Loucy (cell line): Measurements from ENCODE around the gene RALGAPA1.
A peak's percentile ranks its signal among the peaks of the same experiment; 100 is the strongest.

Experiments used
- H2AFZ ChIP-seq: fragments of 200-600 bp; sonication (generic); 2 replicates; pipeline ENCODE4 v1.6.0; 2016; ENCODE audit warnings: antibody characterized with exemption, mild to moderate bottlenecking, low read length, moderate library complexity
- H3F3A ChIP-seq: fragments of 200-600 bp; 2 replicates; pipeline ENCODE4 v1.6.0; 2016; ENCODE audit warnings: antibody characterized with exemption, low read depth, mild to moderate bottlenecking
- H3K27me3 ChIP-seq: fragments of 200-600 bp; sonication (generic); 2 replicates; pipeline ENCODE4 v1.6.1; 2014; ENCODE audit warnings: low read length, mild to moderate bottlenecking; ENCODE audit not compliant: insufficient read depth, poor library complexity, severe bottlenecking
- H3K36me3 ChIP-seq: fragments of 200-600 bp; sonication (generic); 2 replicates; pipeline ENCODE4 v1.6.1; 2016; ENCODE audit warnings: low read length; ENCODE audit not compliant: insufficient read depth
- H3K4me1 ChIP-seq: fragments of 200-600 bp; sonication (generic); 2 replicates; pipeline ENCODE4 v1.5.1; 2014; ENCODE audit warnings: low read length, mild to moderate bottlenecking; ENCODE audit not compliant: insufficient read depth, poor library complexity, severe bottlenecking
- H3K4me2 ChIP-seq: fragments of 200-600 bp; sonication (generic); 2 replicates; pipeline ENCODE4 v1.6.0; 2014; ENCODE audit warnings: antibody characterized with exemption, low read length, low read depth, mild to moderate bottlenecking; ENCODE audit not compliant: poor library complexity, severe bottlenecking
- H3K4me3 ChIP-seq: fragments of 200-600 bp; sonication (generic); 2 replicates; pipeline ENCODE4 v1.5.1; 2014; ENCODE audit warnings: low read length, mild to moderate bottlenecking, mixed read lengths; ENCODE audit not compliant: poor library complexity, severe bottlenecking
- H3K79me2 ChIP-seq: fragments of 200-600 bp; sonication (generic); 2 replicates; pipeline ENCODE4 v1.6.1; 2014; ENCODE audit warnings: low read length; ENCODE audit not compliant: insufficient read depth
- H3K9ac ChIP-seq: fragments of 200-600 bp; sonication (generic); 2 replicates; pipeline ENCODE4 v1.6.0; 2014; ENCODE audit warnings: mild to moderate bottlenecking, low read depth, low read length, moderate library complexity; ENCODE audit not compliant: poor library complexity, severe bottlenecking
- H3K9me2 ChIP-seq: fragments of 200-600 bp; sonication (generic); replicated peaks from 2 replicates; pipeline ENCODE4 v1.6.1; 2016; ENCODE audit warnings: low read depth, low read length, mixed read lengths
- H3K9me3 ChIP-seq: fragments of 200-600 bp; sonication (generic); 2 replicates; pipeline ENCODE4 v1.6.1; 2014; ENCODE audit warnings: mild to moderate bottlenecking, antibody characterized with exemption, low read length, low read depth; ENCODE audit not compliant: insufficient read depth
- H4K20me1 ChIP-seq: fragments of 200-600 bp; sonication (generic); 2 replicates; pipeline ENCODE4 v1.6.0; 2014; ENCODE audit warnings: antibody characterized with exemption, low read length, mild to moderate bottlenecking; ENCODE audit not compliant: insufficient read depth, poor library complexity, severe bottlenecking
- CTCF ChIP-seq: fragments of 200-600 bp; sonication (generic); conservative IDR thresholded peaks from 2 replicates; pipeline ENCODE4 v1.5.1; 2014; ENCODE audit warnings: mild to moderate bottlenecking, antibody characterized with exemption, low read length
- EZH2phosphoT487 ChIP-seq: fragments of 200-600 bp; IDR thresholded peaks from 2 replicates; pipeline ENCODE4 v1.6.1; 2018; ENCODE audit warnings: antibody characterized with exemption, mild to moderate bottlenecking, moderate library complexity, borderline replicate concordance

Gene RALGAPA1

DNA sequence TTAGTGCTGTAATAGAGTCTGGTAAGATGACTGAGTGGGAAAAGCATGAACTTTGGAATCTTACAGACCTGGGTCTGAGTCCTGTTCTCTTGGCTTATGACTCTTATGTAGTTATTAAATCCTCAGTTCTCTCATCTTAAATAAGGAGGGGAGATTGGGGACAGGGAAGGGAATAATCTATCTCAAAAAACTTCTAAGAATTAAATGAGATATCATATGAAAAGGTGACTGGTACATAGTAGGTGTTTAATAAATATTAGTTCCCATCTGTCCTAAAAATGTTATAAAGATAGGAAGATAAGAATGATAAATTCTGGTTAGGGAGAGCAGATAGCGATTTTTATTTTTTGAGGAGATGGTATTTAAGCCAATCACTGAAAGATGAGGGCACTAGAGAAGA, 156.1 kb downstream of the RALGAPA1 start:
- no peaks in the 10 kb centered on the region for H3K9me2 ChIP-seq
- no peaks in the 10 kb centered on the region for H3K36me3 ChIP-seq
- peaks cover 36% of the 10 kb centered on the region for H3K4me1 ChIP-seq
- H3K9me3 ChIP-seq: no peaks in the 10 kb centered on the region
- no peak overlapping the region for H2AFZ ChIP-seq
- no peaks in the 10 kb centered on the region for H3K27me3 ChIP-seq
- no peak overlapping the region for H3K9ac ChIP-seq
- peak overlapping the region; percentile 18 for H3K4me3 ChIP-seq
- no peaks in the 10 kb centered on the region for H3F3A ChIP-seq
- H3K4me2 ChIP-seq: peak overlapping the region; percentile 41
- TF ChIP-seq CTCF (no peak), EZH2phosphoT487 (no peak)
- H4K20me1 ChIP-seq: no peaks in the 10 kb centered on the region
- no peaks in the 10 kb centered on the region for H3K79me2 ChIP-seq

DNA sequence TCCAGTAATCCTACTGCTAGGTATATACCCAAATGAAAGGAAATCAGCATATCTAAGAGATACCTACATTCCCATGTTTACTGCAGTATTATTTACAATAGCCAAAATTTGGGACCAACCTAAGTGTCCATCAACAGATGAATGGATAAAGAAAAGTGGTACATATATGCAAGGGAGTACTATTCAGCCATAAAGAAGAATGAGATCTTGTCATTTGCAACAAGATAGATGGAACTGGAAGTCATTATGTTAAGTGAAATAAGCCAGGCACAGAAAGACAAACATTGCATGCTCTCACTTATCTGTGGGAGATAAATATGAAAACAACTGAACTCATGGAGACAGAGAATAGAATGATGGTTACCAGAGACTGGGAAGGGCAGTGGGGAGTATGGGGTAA, 165.6 kb downstream of the RALGAPA1 start:
- TF ChIP-seq CTCF: no peak
- no peak for TF ChIP-seq EZH2phosphoT487
- Histone ChIP-seq H3K27me3 (no peaks in the 10 kb centered on the region), H3K4me3 (no peak overlapping the region), H3K79me2 (no peaks in the 10 kb centered on the region), H3K4me1 (no peaks in the 10 kb centered on the region), H3K9me2 (no peaks in the 10 kb centered on the region), H3K9ac (no peak overlapping the region), H3K36me3 (peaks cover 10% of the 10 kb centered on the region; the same call in 1 of the 2 replicates), H4K20me1 (no peaks in the 10 kb centered on the region), H3K9me3 (no peaks in the 10 kb centered on the region), H2AFZ (no peak overlapping the region), H3K4me2 (no peak overlapping the region), H3F3A (no peaks in the 10 kb centered on the region)

DNA sequence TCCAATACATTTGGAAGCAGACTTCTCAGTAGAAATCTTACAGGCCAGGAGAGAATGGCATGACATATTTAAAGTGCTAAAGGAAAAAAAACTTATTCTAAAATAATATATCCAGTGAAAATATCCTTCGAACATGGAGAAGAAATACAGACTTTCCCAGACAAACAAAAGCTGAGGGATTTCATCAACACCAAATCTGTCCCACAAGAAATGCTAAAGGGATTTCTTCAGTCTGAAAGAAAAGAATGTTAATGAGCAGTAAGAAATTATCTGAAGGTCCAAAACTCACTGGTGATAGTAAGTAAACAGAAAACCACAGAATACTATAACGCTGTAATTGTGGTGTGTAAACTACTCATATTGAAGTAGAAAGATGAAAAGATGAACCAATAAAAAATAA, 171.2 kb downstream of the RALGAPA1 start:
- Histone ChIP-seq H3K79me2 (no peaks in the 10 kb centered on the region), H3F3A (no peaks in the 10 kb centered on the region), H4K20me1 (no peaks in the 10 kb centered on the region), H3K27me3 (no peaks in the 10 kb centered on the region), H2AFZ (no peak overlapping the region), H3K9me3 (no peaks in the 10 kb centered on the region), H3K9ac (no peak overlapping the region), H3K4me3 (no peak overlapping the region), H3K4me1 (no peaks in the 10 kb centered on the region), H3K36me3 (peaks cover 13% of the 10 kb centered on the region; the same call in 1 of the 2 replicates), H3K4me2 (no peak overlapping the region), H3K9me2 (no peaks in the 10 kb centered on the region)
- TF ChIP-seq CTCF (no peak), EZH2phosphoT487 (no peak)
